Subcutaneous adipose tissue (tissue), 4 donors: Measurements from ENCODE around the gene ITGB5. TPM values are rescaled to one million over a fixed set of nuclear protein-coding genes. Genes with fewer than 3 reads are reported as not detected.

Experiments
- total RNA-seq, 4 donors: library from RNA; depleted of rRNA; stranded (reverse); fragments of >200 nt; gene quantifications; one replicate each; pipeline ENCODE4 v1.1.0, GENCODE V29; 2016
- TF ChIP-seq, protein P1 (sequence below): fragments of 450-650 bp; IDR thresholded peaks from one replicate; pipeline ENCODE4 v1.5.1; 2016; ENCODE audit warnings: low read depth, mild to moderate bottlenecking, control low read depth, antibody characterized with exemption, moderate library complexity

ITGB5 gene
- total RNA-seq, 4 donors from 2014 or later, result 165 to 320 (median 262) TPM

DNA sequence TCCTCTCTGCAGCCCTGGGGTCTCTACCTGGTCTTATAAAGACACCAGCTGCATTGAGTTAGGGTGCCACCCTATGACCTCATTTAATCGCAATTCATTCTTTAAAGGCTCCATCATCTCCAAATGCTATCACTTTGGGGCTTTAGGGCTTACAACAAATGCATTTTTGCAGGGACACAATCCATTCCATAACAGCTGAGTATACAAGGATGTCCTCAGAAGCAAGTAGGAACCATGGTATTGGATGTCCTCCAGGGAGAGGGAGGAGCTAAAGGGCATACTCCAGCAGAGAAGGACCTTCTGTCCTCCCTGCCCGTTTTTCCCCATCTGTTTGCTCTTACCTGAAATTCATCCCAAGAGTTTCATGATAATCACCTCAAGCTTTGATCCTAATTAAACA lies 126.6 kb downstream of the ITGB5 start:
- TF ChIP-seq, protein P1, sequence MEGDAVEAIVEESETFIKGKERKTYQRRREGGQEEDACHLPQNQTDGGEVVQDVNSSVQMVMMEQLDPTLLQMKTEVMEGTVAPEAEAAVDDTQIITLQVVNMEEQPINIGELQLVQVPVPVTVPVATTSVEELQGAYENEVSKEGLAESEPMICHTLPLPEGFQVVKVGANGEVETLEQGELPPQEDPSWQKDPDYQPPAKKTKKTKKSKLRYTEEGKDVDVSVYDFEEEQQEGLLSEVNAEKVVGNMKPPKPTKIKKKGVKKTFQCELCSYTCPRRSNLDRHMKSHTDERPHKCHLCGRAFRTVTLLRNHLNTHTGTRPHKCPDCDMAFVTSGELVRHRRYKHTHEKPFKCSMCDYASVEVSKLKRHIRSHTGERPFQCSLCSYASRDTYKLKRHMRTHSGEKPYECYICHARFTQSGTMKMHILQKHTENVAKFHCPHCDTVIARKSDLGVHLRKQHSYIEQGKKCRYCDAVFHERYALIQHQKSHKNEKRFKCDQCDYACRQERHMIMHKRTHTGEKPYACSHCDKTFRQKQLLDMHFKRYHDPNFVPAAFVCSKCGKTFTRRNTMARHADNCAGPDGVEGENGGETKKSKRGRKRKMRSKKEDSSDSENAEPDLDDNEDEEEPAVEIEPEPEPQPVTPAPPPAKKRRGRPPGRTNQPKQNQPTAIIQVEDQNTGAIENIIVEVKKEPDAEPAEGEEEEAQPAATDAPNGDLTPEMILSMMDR, result no peak

DNA sequence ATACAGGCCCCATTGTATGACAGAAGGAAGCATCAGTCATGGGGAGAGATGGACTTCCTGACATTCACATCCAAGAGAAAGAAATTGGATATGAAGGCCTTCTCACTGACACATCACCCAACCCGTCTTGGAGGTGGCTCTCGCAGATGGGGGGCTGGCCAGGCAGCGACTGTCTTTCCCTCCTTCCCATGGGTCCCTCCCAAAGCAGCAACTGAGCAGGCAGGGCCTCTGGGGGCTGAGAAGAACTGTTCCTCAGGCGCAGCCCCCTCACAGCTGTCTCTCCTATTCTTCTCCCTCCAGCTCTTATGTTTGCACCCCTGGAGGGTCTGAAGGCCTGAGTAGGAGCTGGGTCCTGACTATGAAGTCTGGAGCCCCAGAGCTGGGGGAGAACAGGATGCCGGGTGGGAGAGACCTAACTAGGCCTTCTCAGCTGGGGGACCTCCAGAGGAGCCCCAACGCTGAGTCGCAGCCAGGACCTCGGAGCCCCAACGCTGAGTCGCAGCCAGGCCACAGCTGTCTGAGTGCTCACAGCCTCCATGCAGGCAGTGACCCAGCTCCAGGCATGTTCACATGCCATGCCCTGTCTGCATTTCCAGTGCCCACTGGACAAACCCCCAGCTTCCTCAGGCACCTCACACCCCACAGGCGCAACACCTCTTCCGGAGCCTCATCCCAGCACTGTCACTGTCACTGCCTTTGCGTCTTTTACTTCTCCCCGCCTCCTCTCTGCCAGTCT lies 127.3 kb downstream of the ITGB5 start:
- TF ChIP-seq, protein P1, result no peak

DNA sequence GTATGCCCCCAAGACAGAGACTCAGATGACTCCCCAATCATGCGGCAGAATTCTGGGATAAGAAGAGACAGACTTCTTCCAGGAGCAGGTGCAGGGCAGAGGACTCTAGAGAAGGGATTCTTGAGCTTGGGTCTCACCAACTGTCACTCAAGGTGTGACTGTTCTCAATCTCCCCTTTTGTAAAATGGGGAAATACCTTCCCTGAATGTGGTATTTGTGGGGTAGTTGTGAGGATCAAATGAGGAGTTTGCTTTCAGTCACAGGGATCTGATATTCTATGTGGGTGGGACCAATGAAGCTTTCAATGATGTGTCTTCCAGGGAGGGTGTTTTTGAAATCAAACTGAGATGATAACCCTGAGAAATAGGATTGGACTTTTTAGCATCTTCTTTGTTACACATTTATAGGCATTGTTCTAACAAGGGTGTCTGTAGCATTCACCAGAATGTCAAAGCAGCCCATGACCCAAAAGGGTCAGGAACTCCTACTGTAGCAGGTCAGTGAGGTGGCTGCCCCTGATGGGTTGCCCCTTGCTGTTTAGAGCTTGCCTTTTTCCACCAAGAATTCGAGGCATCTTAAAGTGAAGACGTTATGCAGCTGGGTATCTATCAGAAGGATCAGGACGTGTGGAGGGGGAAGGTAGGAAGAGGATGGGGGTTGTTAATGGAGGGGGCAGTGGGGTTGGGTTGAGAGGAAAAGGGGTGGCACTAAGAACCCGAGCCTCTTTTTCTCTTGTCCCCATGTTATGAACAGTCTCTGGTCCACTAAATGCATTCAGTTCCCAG lies 128.1 kb downstream of the ITGB5 start:
- TF ChIP-seq, protein P1, result no peak

DNA sequence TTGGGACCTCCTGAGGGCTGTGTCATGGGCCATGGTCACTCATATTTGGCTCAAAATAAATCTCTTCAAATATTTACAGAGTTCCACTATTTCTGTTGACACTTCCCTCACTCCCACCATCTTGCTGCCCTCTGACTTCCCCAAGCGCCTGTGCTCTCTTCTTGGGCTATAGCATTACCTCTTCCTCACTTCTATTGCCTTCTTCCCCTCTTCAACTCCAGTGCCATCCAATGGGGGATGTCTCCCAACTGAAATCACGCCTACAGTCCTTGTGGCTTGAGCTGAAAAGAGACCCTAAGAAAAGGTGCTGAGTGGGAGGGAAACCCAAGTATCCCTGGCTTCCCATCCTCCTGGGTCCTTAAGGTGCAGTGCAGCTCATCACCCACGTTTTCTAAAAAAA lies 135.1 kb downstream of the ITGB5 start:
- TF ChIP-seq, protein P1, result no peak

DNA sequence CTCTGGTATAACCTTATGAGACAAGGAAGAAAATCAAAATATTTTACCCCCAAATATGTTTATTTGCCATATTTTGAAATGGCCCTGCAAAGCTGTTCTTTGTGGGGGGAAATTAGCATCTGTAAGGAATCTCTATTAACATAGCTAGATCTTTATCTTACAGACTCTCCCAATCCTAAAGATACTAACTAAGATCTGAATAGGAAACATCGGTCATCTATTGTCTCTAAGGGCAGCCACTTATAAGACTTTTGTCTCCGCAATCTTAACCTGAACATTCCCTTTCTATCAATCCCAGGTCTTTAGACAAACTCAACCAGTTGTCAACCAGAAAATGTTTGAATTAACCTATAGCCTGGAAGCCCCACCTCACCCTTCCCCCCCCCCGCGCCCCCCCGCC lies 135.7 kb downstream of the ITGB5 start:
- TF ChIP-seq, protein P1, result no peak

DNA sequence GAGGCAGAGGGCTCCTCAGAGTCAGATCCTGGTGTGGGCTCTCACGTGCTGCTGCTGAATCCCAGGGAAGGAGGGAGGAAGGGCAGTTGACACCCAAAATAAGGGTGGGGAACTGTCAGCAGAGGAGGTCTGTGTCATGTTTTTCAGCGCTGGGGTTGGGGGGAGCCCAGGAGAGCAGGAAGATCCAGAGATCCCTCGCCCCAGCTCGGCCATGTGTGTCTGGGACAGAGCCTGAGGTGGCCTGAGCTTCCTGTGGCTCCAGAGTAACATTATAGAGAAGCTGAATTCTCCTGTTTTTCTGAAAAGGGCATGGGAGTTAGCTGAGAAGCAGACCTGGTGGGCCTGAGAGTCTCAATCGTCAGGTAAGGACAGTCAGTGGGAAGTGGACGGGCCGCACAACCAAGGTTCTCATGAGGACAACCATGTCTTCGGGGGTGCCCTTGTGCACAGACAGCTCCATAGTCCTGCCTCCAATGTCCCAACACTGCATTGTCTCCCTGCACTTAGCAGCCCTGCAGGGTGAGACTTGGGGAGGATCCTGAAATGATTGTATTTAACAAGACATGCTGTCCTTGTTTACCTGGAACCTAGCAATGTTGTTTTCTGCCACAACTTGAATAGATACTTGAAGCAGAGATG lies 138.5 kb downstream of the ITGB5 start:
- TF ChIP-seq, protein P1, result no peak
